ENCODE measurements around the gene CYP24A1. TPM values are rescaled to one million over a fixed set of nuclear protein-coding genes. Genes with fewer than 3 reads are reported as not detected.
A peak's percentile ranks its signal among the peaks of the same experiment; 100 is the strongest.

Gene CYP24A1
- total and polyA plus RNA-seq, 2 of the 13 experiments (the other 11 are each of a cell fraction or from before 2014, with no cell fraction given): 9.4 to 32.7 TPM

DNA sequence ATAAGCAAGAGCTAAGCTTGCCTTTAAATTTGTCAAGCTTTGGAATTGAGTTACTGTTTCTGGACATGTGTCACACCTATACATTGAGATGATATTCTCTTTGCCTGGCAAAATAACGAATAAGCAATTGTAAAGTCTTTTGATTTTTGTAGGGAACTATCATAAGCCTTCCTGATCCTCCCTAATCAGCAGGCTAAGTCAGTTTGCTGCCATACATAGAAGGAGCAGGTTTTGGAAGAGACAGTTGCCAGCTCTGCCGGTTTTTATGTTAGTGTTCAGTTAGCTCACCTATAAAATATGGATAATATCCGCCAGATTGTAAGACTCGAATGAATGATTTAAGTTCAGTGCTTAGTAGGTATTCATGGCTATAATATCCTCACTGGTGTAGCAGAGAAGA lies 69.0 kb downstream of the CYP24A1 start:
- POLR2A ChIA-PET: interaction anchor here (1.1 to 11.5 kb wide), 13 partner anchors 12 to 482 kb away, joined by 3 to 287 read pairs (median 14); partner anchors contain the start of gene BCAS1
- Histone ChIP-seq H3K27ac (ENCODE audit: extremely low read length, insufficient read depth, low read length) (peak overlapping the region; percentile 96), H3K79me2 (ENCODE audit: insufficient read depth, low read length) (no peaks in the 10 kb centered on the region), H3K9ac (ENCODE audit: insufficient read depth, low read depth, low read length) (peak overlapping the region; percentile 27), H3K27me3 (ENCODE audit: control insufficient read depth in 1 of 2, insufficient read depth in 2 of 2, low read length in 2 of 2) (no peaks in the 10 kb centered on the region), H2AFZ (ENCODE audit: low read length) (no peak overlapping the region), H3K36me3 (replicated peaks in 1 of 2; ENCODE audit: control insufficient read depth in 1 of 2, insufficient read depth in 2 of 2, low read length in 2 of 2) (no peaks in the 10 kb centered on the region), H4K20me1 (ENCODE audit: insufficient read depth, low read length) (no peaks in the 10 kb centered on the region), H3K4me1 (ENCODE audit: insufficient read depth, low read length) (peaks cover 87% of the 10 kb centered on the region), H3K9me3 (ENCODE audit: low read length) (no peaks in the 10 kb centered on the region), H3K4me3 (replicated peaks in 1 of 3; ENCODE audit: insufficient read depth in 1 of 3, low read depth in 2 of 3, low read length in 3 of 3) (no peak overlapping the region), H3K4me2 (ENCODE audit: low read depth, low read length) (peak overlapping the region; percentile 82; the same call in 1 of the 2 replicates)
- no TSS peak for BruUV-seq (replicated peaks)
- 93% methylated on average over 4 of the region's 4 CpGs for WGBS (ENCODE audit: low lambda C conversion rate)
- in situ Hi-C loops (cut with HindIII; ENCODE audit: extremely low pct_ligation_motif_present, low pct_unique_long_range_greater_than_20kb) (no loop called here), intact Hi-C loops (cut with micrococcal nuclease; ENCODE audit: unreplicated experiment) (loop anchor here (1.0 to 10.0 kb wide), 6 partner anchors 12 to 530 kb away; no protein-coding TSS in a partner anchor)
- ATAC-seq (no peak), DNase-seq (ENCODE audit: low spot score) (no peak), FAIRE-seq (no peak)
- CTCF ChIA-PET (ENCODE audit: low intra/inter-chr PET ratio, low total read pairs): interaction anchor here (4.7 kb wide), 1 partner anchor 92 kb away, joined by 92 read pairs; no protein-coding TSS in a partner anchor
- TF ChIP-seq, protein P1, sequence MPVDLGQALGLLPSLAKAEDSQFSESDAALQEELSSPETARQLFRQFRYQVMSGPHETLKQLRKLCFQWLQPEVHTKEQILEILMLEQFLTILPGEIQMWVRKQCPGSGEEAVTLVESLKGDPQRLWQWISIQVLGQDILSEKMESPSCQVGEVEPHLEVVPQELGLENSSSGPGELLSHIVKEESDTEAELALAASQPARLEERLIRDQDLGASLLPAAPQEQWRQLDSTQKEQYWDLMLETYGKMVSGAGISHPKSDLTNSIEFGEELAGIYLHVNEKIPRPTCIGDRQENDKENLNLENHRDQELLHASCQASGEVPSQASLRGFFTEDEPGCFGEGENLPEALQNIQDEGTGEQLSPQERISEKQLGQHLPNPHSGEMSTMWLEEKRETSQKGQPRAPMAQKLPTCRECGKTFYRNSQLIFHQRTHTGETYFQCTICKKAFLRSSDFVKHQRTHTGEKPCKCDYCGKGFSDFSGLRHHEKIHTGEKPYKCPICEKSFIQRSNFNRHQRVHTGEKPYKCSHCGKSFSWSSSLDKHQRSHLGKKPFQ (CRISPR knock-in tag; IDR thresholded peaks at IDR 0.05; ENCODE audit: insufficient replicate concordance): no peak
- TF ChIP-seq ELF4 (CRISPR knock-in tag; IDR thresholded peaks at IDR 0.05; ENCODE audit: borderline replicate concordance): no peak
- TF ChIP-seq, protein P2, sequence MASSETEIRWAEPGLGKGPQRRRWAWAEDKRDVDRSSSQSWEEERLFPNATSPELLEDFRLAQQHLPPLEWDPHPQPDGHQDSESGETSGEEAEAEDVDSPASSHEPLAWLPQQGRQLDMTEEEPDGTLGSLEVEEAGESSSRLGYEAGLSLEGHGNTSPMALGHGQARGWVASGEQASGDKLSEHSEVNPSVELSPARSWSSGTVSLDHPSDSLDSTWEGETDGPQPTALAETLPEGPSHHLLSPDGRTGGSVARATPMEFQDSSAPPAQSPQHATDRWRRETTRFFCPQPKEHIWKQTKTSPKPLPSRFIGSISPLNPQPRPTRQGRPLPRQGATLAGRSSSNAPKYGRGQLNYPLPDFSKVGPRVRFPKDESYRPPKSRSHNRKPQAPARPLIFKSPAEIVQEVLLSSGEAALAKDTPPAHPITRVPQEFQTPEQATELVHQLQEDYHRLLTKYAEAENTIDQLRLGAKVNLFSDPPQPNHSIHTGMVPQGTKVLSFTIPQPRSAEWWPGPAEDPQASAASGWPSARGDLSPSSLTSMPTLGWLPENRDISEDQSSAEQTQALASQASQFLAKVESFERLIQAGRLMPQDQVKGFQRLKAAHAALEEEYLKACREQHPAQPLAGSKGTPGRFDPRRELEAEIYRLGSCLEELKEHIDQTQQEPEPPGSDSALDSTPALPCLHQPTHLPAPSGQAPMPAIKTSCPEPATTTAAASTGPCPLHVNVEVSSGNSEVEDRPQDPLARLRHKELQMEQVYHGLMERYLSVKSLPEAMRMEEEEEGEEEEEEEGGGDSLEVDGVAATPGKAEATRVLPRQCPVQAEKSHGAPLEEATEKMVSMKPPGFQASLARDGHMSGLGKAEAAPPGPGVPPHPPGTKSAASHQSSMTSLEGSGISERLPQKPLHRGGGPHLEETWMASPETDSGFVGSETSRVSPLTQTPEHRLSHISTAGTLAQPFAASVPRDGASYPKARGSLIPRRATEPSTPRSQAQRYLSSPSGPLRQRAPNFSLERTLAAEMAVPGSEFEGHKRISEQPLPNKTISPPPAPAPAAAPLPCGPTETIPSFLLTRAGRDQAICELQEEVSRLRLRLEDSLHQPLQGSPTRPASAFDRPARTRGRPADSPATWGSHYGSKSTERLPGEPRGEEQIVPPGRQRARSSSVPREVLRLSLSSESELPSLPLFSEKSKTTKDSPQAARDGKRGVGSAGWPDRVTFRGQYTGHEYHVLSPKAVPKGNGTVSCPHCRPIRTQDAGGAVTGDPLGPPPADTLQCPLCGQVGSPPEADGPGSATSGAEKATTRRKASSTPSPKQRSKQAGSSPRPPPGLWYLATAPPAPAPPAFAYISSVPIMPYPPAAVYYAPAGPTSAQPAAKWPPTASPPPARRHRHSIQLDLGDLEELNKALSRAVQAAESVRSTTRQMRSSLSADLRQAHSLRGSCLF (CRISPR knock-in tag; IDR thresholded peaks at IDR 0.05; ENCODE audit: borderline replicate concordance): no peak
- TF ChIP-seq MTF2 (CRISPR knock-in tag; IDR thresholded peaks at IDR 0.05; ENCODE audit: borderline replicate concordance): no peak
- no peak for TF ChIP-seq ZNF205 (CRISPR knock-in tag; IDR thresholded peaks at IDR 0.05)
- TF ChIP-seq ZSCAN29 (CRISPR knock-in tag; conservative IDR thresholded peaks at IDR 0.05): 0 out of 2 replicates have a peak, but pooled peaks have one; percentile 4
- TF ChIP-seq MBD4 (IDR thresholded peaks at IDR 0.05; ENCODE audit: borderline replicate concordance, low read length): no peak
- 0 out of 2 replicates have a peak, but pooled peaks have one; percentile 17 for TF ChIP-seq ZNF782 (CRISPR knock-in tag; IDR thresholded peaks at IDR 0.05; ENCODE audit: borderline replicate concordance)
- TF ChIP-seq, protein P3, sequence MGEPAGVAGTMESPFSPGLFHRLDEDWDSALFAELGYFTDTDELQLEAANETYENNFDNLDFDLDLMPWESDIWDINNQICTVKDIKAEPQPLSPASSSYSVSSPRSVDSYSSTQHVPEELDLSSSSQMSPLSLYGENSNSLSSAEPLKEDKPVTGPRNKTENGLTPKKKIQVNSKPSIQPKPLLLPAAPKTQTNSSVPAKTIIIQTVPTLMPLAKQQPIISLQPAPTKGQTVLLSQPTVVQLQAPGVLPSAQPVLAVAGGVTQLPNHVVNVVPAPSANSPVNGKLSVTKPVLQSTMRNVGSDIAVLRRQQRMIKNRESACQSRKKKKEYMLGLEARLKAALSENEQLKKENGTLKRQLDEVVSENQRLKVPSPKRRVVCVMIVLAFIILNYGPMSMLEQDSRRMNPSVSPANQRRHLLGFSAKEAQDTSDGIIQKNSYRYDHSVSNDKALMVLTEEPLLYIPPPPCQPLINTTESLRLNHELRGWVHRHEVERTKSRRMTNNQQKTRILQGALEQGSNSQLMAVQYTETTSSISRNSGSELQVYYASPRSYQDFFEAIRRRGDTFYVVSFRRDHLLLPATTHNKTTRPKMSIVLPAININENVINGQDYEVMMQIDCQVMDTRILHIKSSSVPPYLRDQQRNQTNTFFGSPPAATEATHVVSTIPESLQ (CRISPR knock-in tag; conservative IDR thresholded peaks at IDR 0.05): no peak
- TF ChIP-seq ZNF879 (CRISPR knock-in tag; IDR thresholded peaks at IDR 0.05): 0 out of 2 replicates have a peak, but pooled peaks have one; percentile 12
